ENCODE results near the gene ZNF433.
"Not testable (repeated sequence)": the region's sequence is repeated elsewhere in the genome, so short reads cannot be mapped to it uniquely, and the experiment has no call there.

ZNF433 gene

GRCh38 chr19:12035220-12036172 lies at the start of gene ZNF433:
Gene ZNF433, minus strand, starts transcription at chr19:12035679. Its CDS starts 140 bp downstream, at chr19:12035539.
- peak; percentile 55 for DNase-seq (ENCODE audit: low read depth)

GRCh38 chr19:12083336-12083735 lies 47.9 kb upstream of the ZNF433 start:
- DNase-seq (ENCODE audit: low read depth): not testable (repeated sequence)

DNA sequence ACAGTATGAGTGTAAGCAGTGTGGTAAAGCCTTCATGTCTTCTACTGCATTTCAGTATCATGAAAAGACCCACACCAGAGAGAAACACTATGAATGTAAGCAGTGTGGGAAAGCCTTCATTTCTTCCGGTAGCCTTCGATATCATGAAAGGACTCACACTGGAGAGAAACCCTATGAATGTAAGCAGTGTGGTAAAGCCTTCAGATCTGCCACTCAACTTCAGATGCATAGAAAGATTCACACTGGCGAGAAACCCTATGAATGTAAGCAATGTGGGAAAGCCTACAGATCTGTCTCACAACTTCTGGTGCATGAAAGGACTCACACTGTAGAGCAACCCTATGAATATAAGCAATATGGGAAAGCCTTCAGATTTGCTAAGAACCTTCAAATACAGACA lies 41.9 kb upstream of the ZNF433 start:
- DNase-seq (ENCODE audit: low read depth): no peak

- DNase-seq (ENCODE audit: low read depth): not testable (repeated sequence)
These were observed 40.9 kb upstream of the ZNF433 start for GRCh38 chr19:12076331-12076730.

DNA sequence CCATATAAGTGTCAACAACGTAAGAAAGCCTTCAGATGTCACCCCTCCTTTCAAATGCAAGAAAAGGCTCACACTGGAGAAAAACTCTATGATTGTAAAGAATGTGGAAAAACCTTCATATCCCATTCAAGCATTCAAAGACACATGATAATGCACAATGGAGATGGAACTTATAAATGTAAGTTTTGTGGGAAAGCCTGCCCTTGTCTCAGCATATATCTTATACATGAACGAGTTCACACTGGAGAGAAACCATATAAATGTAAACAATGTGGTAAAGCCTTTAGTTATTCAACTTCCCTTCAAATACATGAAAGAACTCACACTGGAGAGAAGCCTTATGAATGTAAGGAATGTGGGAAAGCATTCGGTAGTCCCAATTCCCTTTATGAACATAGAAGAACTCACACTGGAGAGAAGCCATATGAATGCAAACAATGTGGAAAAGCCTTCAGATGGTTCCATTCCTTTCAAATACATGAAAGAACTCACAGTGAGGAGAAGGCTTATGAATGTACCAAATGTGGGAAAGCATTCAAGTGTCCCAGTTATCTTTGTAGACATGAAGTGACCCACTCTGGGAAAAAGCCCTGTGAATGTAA lies 40.2 kb upstream of the ZNF433 start:
- no peak for DNase-seq (ENCODE audit: low read depth)

GRCh38 chr19:12064590-12065538 lies 29.4 kb upstream of the ZNF433 start, which contains the start of gene ZNF844:
Gene ZNF844, plus strand, starts transcription at chr19:12064731. Its CDS starts 143 bp downstream, at chr19:12064874.
- peak; percentile 59 for DNase-seq (ENCODE audit: low read depth)

- DNase-seq (ENCODE audit: low read depth): no peak
These were observed 20.3 kb upstream of the ZNF433 start for GRCh38 chr19:12055784-12056183.

- DNase-seq (ENCODE audit: low read depth): peak; percentile 18
These were observed 17.2 kb upstream of the ZNF433 start, which contains the start of gene ZNF878 for GRCh38 chr19:12052497-12053169. Gene ZNF878, minus strand, starts transcription at chr19:12052961. Its CDS starts 160 bp downstream, at chr19:12052801.

DNA sequence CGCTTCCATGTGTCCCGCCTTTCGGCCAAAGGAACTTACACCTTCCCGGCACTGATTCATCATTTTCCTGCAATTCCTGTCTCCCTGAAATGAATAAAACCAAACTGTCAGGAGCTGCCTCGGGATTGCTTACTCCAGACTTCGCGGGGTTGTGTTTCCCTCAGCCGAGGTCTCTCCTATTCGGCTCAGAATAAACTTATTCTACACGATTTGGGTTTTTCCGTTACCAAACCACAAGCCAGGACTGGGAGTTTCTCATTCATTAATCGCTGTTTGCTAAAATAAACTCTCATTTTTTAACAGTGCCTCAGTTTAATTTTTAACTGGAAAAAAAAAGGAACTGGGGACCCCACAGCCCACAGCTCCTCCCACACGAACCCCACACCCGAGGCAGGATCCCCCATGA lies 16.6 kb upstream of the ZNF433 start:
- DNase-seq (ENCODE audit: low read depth): no peak

- DNase-seq (ENCODE audit: low read depth): no peak
These were observed 12.4 kb upstream of the ZNF433 start for GRCh38 chr19:12047868-12048267.

GRCh38 chr19:12043752-12044422 lies 8.4 kb upstream of the ZNF433 start:
- DNase-seq (ENCODE audit: low read depth): no peak

GRCh38 chr19:12042893-12043292 lies 7.4 kb upstream of the ZNF433 start:
- DNase-seq (ENCODE audit: low read depth): no peak

- no peak for DNase-seq (ENCODE audit: low read depth)
These were observed 859 bp downstream of the ZNF433 start for GRCh38 chr19:12034620-12035019.

DNA sequence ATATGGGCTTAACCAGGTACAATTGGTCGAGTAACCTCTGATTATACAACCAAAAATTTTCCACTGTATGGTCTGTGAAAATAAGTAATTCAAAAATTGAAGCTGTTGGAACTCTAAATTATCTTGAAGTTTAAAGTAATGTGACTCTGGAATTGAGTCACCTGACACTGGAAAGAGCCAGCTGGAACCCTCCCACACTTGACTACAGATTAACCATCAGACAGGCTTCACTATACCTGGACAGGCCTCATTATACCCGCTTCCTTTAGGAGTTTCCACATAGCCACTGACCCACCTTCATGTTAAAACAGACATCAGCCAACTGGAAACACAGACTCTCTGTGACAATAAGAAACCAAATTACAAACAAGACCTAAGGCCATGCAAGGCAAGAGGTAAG lies 1.3 kb downstream of the ZNF433 start:
- DNase-seq (ENCODE audit: low read depth): no peak

GRCh38 chr19:12015753-12016116 lies 19.7 kb downstream of the ZNF433 start:
- no peak for DNase-seq (ENCODE audit: low read depth)

- DNase-seq (ENCODE audit: low read depth): no peak
These were observed 20.3 kb downstream of the ZNF433 start for GRCh38 chr19:12015015-12015752.

DNA sequence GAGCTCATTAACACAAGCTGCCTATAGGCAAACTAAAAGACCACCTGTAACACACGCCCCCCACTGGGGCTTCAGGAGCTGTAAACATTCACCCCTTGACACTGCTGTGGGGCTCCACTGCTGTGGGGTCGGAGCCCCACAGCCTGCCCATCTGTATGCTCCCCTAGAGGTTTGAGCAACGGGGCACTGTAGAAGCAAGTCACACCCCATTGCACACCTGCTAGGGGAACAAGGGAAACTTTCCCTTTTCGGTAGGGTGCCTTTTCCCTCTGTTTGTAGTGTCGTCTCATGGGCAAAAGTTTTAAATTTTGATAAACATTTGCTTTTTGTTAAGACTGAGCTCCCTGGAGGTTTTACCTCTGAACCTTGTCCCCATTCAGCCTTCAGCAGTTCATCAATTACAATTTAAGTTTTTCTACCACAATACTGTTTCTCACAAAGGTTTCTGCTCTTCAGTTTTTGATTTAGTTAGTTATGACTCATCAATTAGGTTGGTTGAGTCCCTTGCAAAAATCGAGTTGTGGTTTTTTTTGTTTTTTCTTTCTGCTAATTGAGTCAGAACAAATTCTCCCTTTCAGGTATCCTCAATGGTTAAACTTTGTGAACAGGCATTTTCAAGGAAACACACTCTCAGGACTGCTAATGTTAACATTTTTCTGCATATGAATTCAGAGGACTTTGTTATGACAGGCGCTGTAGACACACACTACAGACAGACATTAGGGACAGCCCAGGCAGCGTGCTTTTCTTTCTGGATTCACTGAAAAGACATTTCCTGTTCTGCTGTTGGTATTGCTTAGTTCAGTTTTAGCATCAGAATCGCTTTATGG lies 35.1 kb downstream of the ZNF433 start:
- DNase-seq (ENCODE audit: low read depth): no peak

- DNase-seq (ENCODE audit: low read depth): no peak
These were observed 40.3 kb downstream of the ZNF433 start for GRCh38 chr19:11995174-11995573.

DNA sequence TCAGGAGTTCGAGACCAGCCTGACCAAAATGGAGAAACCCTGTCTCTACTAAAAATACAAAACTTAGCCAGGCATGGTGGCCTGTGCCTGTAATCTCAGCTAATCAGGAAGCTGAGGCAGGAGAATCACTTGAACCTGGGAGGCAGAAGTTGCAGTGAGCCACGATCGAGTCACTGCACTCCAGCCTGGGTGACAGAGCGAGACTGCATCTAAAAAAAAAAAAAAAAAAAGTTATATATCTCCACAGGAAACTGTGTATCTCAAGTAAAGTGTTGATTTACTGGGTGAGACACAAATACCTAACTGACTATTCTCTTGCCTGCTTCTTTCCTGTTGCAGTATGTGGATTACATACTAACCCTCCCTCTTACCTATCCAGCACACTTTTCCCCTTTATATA lies 43.6 kb downstream of the ZNF433 start:
- not testable (repeated sequence) for DNase-seq (ENCODE audit: low read depth)

All from stimulated activated CD8-positive, alpha-beta memory T cell treated with anti-CD3 and anti-CD28 coated beads, Interleukin-12 subunit alpha, Interleukin-12 subunit beta, amount 100 ng/mL, for 1 hour (primary cell).